DMS114 treated with DMSO at 0.1 percent for 48 hours (cell line): ENCODE results near the gene TUBB4A.
A peak's percentile ranks its signal among the peaks of the same experiment; 100 is the strongest.
"Not testable (repeated sequence)": the region's sequence is repeated elsewhere in the genome, so short reads cannot be mapped to it uniquely, and the experiment has no call there.

Experiments
- DNase-seq: peaks from one replicate; lab custom pipeline; 2025; ENCODE audit not compliant: unreplicated experiment; lab: John Stamatoyannopoulos, UW

Gene TUBB4A

GRCh38 chr19:6524311-6524710 lies 22.2 kb upstream of the TUBB4A start:
- no peak for DNase-seq

DNA sequence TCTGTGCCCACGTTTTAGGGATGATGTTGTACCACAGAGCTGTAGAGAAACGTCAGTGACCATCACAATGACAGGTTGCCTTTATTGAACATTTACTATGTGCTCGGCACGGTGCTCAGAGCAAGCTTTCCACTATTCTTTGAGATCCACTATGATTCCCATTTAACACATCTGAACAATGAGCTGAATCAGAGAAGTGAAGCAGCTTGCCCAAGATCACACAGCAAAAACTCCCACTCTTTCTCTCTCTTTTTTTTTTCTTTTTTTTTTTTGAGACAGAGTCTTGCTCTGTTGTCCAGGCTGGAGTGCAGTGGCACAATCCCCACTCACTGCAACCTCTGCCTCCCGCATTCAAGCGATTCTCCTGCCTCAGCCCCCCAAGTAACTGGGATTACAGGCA lies 20.6 kb upstream of the TUBB4A start:
- no peak for DNase-seq

DNA sequence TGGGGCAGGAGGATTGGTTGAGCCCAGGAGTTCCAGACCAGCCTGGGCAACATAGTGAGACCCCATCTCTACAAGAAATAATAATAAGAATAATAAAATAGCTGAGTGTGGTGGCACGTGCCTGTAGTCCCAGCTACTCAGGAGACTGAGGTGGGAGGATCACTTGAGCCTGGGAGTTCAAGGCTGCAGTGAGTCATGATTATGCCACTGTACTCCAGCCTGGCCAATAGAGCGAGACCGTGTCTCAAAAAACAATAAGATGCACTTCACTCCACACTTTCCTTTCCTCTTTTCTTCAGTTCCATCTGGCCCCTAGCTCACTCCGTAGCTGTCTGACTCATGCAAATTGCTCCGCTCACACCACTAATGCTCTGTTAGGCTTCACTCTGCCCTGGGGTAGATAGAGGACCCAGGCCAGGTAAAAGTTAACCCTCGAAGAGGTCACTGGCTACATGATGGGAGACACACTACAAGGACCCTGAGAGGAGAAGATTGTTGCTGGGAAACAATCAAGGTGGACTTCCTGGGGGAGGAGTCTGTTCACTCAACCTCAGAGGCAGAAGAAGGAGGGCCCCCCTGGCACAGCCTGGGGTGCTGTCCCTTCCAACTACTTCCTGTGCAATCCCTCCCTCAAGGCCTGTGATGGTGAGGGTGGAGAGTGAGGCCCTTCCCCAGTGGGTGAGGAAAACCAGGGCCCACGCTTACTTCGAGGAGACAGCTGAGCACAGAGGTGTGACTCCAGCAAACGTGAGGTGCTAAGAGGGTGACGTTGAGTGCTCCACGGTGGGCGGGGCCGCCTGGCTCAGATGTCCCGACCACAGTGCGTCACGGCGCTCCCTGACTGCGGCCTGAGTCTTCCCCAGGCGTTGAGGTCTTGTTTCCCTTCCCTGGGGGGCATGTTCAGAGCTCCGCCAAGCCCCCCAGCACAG lies 19.9 kb upstream of the TUBB4A start:
- no peak for DNase-seq

GRCh38 chr19:6519289-6519688 lies 17.2 kb upstream of the TUBB4A start:
- no peak for DNase-seq

DNA sequence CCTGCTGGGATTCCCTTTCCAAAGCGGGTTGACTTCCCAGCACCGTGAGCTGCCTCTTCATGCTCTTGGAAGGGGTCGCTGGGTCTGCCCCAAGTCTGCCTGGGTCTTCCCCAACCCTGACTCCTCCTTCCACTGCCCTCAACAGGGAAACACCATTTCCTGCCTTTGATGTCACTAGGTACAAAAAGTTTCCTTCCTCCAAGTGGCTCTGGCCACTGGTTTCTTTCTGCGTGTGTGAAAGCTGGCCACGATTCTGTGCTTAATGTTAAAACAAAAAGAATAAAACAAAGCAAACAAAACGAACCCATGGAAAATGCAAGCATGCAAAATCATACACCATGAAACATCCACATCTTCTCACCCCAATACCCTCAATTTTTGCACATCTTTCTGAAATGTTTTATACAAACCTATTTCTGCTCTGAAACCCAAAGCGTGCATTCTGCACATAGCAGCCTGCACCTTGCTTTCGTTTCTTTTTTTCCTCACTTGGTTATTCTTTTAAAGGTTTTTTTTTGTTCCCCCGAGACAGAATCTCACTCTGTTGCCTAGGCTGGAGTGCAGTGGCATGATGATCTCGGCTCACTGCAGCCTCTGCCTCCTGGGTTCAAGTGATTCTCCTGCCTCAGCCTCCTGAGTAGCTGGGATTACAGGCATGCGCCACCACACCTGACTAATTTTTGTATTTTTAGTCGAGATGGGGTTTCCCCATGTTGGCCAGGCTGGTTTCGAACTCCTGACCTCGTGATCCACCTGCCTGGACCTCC lies 16.2 kb upstream of the TUBB4A start:
- no peak for DNase-seq

DNA sequence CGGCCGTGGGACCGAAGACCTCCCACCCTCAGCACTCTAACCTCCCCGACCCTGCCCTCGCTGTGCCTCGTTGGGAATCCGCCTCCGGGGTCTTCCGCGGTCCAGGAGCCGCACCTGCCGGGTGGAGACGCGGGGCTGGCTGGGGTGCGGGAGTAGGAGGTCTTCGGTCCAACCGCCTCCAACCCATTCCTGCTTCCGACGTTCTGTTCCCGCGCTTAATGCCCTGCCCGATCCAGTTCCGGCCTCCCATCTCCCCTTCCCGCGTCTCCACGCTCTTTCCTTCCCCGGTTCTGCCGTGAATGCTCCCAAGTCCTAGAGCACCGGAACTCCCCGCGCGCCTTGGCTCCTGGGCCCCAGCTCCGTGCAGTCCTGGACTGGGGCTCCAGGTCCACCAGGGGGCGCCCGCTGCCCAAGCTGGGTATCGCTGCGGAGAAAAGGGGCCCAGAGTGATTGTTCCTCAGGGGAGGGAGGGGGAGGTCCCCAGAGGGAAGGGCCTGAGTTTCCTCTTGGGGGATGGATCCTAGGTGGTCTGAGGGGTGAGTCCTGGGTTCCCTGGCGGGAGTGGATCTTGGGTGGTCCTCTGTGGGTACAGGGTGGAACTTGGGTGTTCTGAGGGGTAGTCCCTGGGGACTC lies 14.7 kb upstream of the TUBB4A start:
- DNase-seq, result peak; percentile 61

GRCh38 chr19:6516018-6516658 lies 14.0 kb upstream of the TUBB4A start:
- peak; percentile 92 for DNase-seq

DNA sequence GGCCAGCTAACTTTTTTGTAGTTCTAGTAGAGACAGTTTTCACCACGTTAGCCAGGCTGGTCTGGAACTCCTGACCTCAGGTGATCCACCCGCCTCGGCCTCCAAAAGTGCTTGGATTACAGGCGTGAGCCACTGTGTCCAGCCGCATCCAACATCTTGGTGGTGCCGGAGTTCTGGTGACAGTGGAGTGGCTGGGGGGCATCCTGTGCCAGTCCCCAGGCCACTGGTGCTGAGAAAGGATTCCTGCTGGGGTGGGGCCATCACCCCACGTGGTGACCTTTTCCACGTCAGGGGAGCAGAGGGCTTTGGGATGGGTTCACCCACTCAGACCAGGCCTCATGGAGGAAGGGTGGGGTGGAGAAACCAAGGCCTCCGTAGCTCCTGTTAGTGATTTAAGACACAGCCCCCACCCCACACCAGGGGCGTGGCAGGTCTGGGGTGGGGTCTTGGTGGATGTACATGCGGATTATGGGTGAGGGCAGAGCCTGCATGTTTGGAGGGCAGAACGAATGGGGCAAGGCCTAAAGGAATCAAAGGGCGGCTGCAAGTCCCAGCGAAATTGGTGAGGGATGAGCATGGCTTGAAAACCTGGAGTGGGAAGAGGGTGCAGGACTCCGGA lies 12.9 kb upstream of the TUBB4A start:
- DNase-seq, result no peak

- no peak for DNase-seq
These were observed 12.0 kb upstream of the TUBB4A start for GRCh38 chr19:6514089-6514488.

DNA sequence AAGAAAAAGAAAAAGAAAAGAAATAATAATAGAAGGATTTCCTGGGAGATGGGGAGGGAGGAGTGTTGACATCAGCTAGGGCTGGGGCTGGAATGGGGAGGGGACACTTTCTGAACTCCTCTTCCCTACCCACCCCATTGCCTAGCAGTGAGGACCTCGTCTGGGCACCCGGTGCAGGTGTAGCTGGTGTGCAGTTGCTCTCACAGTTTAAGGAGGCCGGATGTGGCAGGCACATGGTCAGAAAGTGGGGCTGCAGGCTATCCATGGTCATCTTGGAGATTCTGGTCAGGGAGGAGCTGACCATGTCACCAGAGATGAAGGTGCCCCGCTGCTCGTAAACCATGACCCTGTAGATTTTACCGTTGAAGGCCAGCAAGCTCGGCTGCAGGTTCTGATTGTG lies 8.5 kb upstream of the TUBB4A start:
- DNase-seq, result no peak

DNA sequence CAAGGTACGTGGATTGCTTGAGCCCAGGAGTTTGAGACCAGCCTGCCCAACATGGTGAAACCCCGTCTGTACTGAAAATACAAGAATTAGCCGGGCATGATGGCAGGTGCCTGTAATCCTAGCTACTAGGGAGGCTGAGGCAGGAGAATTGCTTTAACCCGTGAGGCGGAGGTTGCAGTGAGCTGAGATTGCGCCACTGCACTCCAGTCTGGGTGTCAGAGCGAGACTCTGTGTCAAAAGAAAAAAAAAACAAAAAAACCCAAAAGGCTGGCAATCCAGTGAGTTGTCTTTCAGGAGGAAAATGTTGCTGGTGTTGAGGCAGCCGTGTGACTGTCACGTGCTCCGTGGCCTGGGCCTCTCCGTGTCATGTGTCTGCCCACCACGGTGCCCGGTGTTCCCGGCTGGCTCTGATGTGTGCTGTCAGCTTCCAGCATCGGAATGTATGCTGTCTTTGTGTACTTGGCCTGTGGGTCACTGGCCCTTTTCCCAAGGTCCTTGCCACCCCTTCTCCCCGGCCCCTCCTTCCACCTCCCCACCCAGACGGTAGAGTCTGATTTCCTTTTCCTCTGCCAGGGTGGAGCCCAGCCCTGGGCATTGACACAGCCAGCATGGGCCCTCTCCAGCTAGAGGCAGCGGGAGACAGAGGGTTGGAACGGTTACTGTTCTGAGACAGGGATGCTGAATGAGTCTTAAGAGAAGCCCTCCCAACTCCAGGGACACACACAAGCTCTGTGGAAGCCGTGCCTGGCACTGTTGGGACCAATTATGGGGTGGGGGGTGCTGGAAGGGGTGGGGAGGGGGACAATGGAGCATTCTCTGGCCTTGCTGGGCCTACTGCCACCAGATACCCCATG lies 7.2 kb upstream of the TUBB4A start:
- no peak for DNase-seq

DNA sequence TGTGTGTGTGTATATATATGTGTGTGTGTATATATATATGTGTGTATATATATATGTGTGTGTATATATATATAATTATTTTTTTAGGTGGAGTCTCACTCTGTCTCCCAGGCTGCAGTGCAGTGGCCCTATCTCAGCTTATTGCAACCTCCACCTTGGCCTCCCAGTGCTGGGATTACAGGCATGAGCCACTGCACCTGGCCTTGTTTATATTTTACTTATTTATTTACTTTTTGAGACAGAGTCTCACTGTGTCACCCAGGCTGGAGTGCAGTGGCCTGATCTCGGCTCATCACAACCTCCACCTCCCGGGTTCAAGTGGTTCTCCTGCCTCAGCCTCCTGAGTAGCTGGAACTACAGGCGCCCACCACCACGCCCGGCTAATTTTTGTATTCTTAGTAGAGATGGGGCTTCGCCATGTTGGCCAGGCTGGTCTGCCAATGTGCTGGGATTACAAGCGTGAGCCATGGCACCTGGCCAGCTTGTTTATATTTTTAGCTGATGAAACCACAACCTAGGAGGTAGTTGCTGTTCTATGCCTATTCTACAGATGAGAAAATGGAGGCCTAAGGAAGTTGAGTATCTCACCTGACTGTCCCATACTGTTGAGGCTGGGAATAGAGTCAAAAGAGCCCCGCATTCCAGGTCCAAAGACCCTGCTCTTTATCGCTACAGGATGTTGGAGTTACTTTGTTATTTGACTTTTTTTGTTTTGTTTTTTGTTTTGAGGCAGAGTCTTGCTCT lies 6.1 kb upstream of the TUBB4A start:
- DNase-seq, result not testable (repeated sequence)

DNA sequence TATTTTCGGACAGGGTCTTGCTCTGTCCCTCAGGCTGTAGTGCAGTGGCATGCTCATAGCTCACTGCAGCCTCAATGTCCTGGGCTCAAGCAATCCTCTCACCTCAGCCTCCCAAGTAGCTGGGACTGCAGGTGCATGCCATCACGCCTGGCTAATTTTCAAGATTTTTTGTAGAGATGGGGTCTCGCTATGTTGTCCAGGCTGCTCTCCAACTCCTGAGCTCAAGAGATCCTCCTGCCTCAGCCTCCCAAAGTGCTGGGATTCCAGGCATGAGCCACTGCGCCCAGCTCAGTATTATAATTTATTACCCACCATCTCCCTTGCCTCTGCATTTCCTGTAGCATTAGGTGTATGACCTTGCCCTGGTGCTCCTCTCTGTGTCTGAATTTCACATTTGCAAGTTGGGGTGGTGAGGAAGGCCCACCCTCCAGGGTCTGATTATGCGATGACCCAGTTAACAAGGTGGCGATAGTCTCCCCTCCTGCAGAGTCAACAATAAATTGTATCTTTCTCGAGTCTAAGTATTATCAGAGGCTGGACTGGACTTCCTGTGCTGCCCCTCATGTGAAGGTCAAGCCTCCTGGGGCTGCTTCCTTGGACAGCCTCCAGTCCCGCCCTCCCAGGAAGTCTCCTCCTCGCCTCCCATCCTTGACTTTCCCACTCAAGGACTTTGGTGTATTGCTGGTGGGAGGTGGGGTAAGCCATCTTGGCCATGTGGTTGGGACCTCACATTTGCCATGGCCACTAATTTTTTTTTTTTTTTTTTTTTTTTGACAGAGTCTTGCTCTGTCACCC lies 1.5 kb upstream of the TUBB4A start:
- DNase-seq, result no peak

- no peak for DNase-seq
These were observed 1.0 kb downstream of the TUBB4A start for GRCh38 chr19:6500837-6501739.

GRCh38 chr19:6499052-6499790 lies 2.9 kb downstream of the TUBB4A start:
- no peak for DNase-seq

DNA sequence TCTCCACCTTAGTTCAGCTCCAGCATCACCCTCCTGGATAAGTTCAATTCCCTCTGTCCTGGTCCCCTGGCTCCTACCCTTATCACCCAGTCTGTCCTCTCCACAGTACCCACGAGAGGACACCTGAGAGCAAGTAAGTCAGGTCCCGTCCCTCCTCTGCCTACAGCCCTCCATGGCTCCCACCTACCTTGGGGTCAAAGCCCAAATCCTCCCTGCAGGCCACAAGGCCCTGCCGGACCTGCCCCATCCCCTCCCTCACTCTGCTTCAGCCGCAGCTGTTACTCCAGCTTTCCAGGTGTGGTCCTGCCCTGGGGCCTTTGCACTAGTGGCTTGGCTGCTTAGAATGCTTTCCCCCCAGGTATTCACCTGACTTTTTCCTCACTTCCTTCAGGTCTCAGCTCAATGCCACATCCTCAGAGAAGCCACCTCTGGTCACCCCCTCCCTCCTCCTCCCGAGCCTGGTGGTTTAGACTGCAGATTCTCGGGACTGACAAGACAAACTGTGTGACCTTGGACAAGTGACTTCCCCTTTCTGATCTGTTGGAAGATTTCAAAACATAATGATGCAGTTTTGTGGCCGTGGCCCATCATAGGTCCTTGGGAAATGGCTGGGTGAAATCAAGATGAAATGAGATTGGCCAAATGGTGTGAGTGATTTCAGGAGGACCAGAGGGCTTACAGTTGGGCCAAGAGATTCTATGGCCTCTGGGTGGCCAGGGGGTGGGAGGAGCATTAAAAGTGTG lies 3.6 kb downstream of the TUBB4A start:
- DNase-seq, result no peak
